Cardiac muscle cell (in vitro differentiated cells and primary cell): ENCODE results near the gene NKAIN1. TPM values are rescaled to one million over a fixed set of nuclear protein-coding genes. Genes with fewer than 3 reads are reported as not detected.

ENCODE experiments used
- DNase-seq, 2 donors: peaks; one replicate each; pipeline versions ENCODE4 v3.0.0 to v3.0.0-alpha.2; 2010 to 2017; ENCODE audit warnings: low read depth in 1 of 2, low spot score in 1 of 2
- H3K27ac ChIP-seq: fragments of 200-600 bp; sonication (generic); 2 replicates; pipeline ENCODE4 v1.5.1; 2016
- H3K27me3 ChIP-seq: fragments of 200-600 bp; sonication (generic); 2 replicates; pipeline ENCODE4 v1.6.0; 2016; ENCODE audit warnings: control low read depth
- H3K36me3 ChIP-seq: fragments of 200-600 bp; sonication (generic); 2 replicates; pipeline ENCODE4 v1.5.1; 2016; ENCODE audit warnings: control low read depth
- H3K4me1 ChIP-seq: fragments of 200-600 bp; sonication (generic); 2 replicates; pipeline ENCODE4 v1.8.1; 2017; ENCODE audit warnings: low read depth, mild to moderate bottlenecking, mixed run types
- H3K4me3 ChIP-seq: fragments of 200-600 bp; sonication (generic); 2 replicates; pipeline ENCODE4 v1.5.1; 2016; ENCODE audit warnings: mild to moderate bottlenecking
- H3K9me3 ChIP-seq: fragments of 200-600 bp; sonication (generic); 2 replicates; pipeline ENCODE4 v1.5.1; 2017; ENCODE audit warnings: low read depth, mild to moderate bottlenecking, control low read depth
- CTCF ChIP-seq: IDR thresholded peaks from 2 replicates; pipeline ENCODE4 v1.5.1; 2012; ENCODE audit warnings: low read depth, mild to moderate bottlenecking, low read length
- polyA plus RNA-seq: library from polyadenylated mRNA; unstranded; fragments of >200 nt; fragmentation: Nextera tagmentation; extraction: Ambion mirVana; gene quantifications from 2 replicates; pipeline ENCODE4 v1.2.1, GENCODE V29; 2016
- total RNA-seq: library from RNA; depleted of rRNA; stranded (reverse); fragments of >200 nt; gene quantifications from 2 replicates; pipeline ENCODE4 v1.2.3, GENCODE V29; 2016

Gene NKAIN1
- total and polyA plus RNA-seq, 2 experiments from 2014 or later: 1.9 to 2.8 TPM

- H3K27ac ChIP-seq: no peak overlapping the region
- no peak for DNase-seq
- TF ChIP-seq CTCF: no peak
- H3K4me1 ChIP-seq: peaks cover 2% of the 10 kb centered on the region
- no peaks in the 10 kb centered on the region for H3K27me3 ChIP-seq
- H3K36me3 ChIP-seq: no peaks in the 10 kb centered on the region
- no peak overlapping the region for H3K4me3 ChIP-seq
- H3K9me3 ChIP-seq: no peaks in the 10 kb centered on the region
Observed at GRCh38 chr1:31159323-31159722, 80.4 kb downstream of the NKAIN1 start.

GRCh38 chr1:31155216-31155806 lies 84.4 kb downstream of the NKAIN1 start:
- Histone ChIP-seq H3K4me3 (peak overlapping the region; percentile 47), H3K27ac (peak overlapping the region; percentile 97), H3K9me3 (no peaks in the 10 kb centered on the region), H3K27me3 (no peaks in the 10 kb centered on the region), H3K4me1 (peaks cover 4% of the 10 kb centered on the region), H3K36me3 (no peaks in the 10 kb centered on the region)
- peak; percentile 35 for TF ChIP-seq CTCF
- DNase-seq: peak; percentile 78 to 80

- H3K9me3 ChIP-seq: no peaks in the 10 kb centered on the region
- DNase-seq: peak; percentile 88 to 92
Observed at GRCh38 chr1:31154632-31155215, 85.0 kb downstream of the NKAIN1 start.

GRCh38 chr1:31154000-31154631 lies 85.6 kb downstream of the NKAIN1 start:
- Histone ChIP-seq H3K27ac (peak overlapping the region; percentile 97), H3K4me1 (peaks cover 4% of the 10 kb centered on the region), H3K4me3 (peak overlapping the region; percentile 47), H3K27me3 (no peaks in the 10 kb centered on the region), H3K9me3 (no peaks in the 10 kb centered on the region), H3K36me3 (no peaks in the 10 kb centered on the region)
- DNase-seq: no peak
- no peak for TF ChIP-seq CTCF

More at GRCh38 chr1:31154632-31155215, 85.0 kb downstream of the NKAIN1 start:
- no peaks in the 10 kb centered on the region for H3K27me3 ChIP-seq
- peak overlapping the region; percentile 47 for H3K4me3 ChIP-seq
- TF ChIP-seq CTCF: no peak
- H3K36me3 ChIP-seq: no peaks in the 10 kb centered on the region
- H3K4me1 ChIP-seq: peaks cover 4% of the 10 kb centered on the region
- peak overlapping the region; percentile 97 for H3K27ac ChIP-seq

GRCh38 chr1:31153423-31153822 lies 86.3 kb downstream of the NKAIN1 start:
- H3K4me3 ChIP-seq: no peak overlapping the region
- H3K9me3 ChIP-seq: no peaks in the 10 kb centered on the region
- no peaks in the 10 kb centered on the region for H3K27me3 ChIP-seq
- DNase-seq: no peak
- no peaks in the 10 kb centered on the region for H3K36me3 ChIP-seq
- H3K27ac ChIP-seq: no peak overlapping the region
- no peak for TF ChIP-seq CTCF
- H3K4me1 ChIP-seq: peaks cover 4% of the 10 kb centered on the region
